Caco-2 (cell line): ENCODE measurements around the gene SPTBN1. TPM values are rescaled to one million over a fixed set of nuclear protein-coding genes. Genes with fewer than 3 reads are reported as not detected.
"Not testable (repeated sequence)": the region's sequence is repeated elsewhere in the genome, so short reads cannot be mapped to it uniquely, and the experiment has no call there.

ENCODE experiments used
- BruUV-seq: library from RNA; stranded (reverse); fragments of 400-500 nt; replicated peaks from 2 replicates; lab custom pipeline; 2021; lab: Mats Ljungman, UMichigan
- CTCF ChIA-PET: fragments of 300-600 bp; sonication (Branson Sonifier 250); formaldehyde crosslinking; loops from one replicate; lab custom pipeline; 2022; ENCODE audit warnings: antibody characterized with exemption; lab: Charles Lee
- POLR2A ChIA-PET: fragments of 300-600 bp; sonication (Branson Sonifier 250); formaldehyde crosslinking; loops from one replicate; lab custom pipeline; 2022; ENCODE audit warnings: antibody characterized with exemption; lab: Charles Lee
- DNase-seq, 2 experiments: peaks; one replicate each; pipeline versions ENCODE4 v3.0.0 to v3.0.0-alpha.2; 2020 to 2022
- H3K27me3 ChIP-seq: replicated peaks from 2 replicates; pipeline ENCODE4 v1.6.0; 2011; ENCODE audit warnings: low read length; ENCODE audit not compliant: control insufficient read depth, insufficient read depth
- H3K36me3 ChIP-seq: 2 replicates; pipeline ENCODE4 v1.5.1; 2011; ENCODE audit warnings: low read length; ENCODE audit not compliant: control insufficient read depth, insufficient read depth
- H3K4me1 ChIP-seq: fragments of 250-450 bp; sonication (Bioruptor Pico); 2 replicates; pipeline ENCODE4 v1.5.1; 2020; ENCODE audit warnings: mild to moderate bottlenecking
- H3K4me3 ChIP-seq: 2 replicates; pipeline ENCODE4 v1.5.1; 2011; ENCODE audit warnings: low read depth, mild to moderate bottlenecking, control low read depth, low read length
- H3K9me3 ChIP-seq: fragments of 250-450 bp; sonication (Bioruptor Pico); 2 replicates; pipeline ENCODE4 v1.5.1; 2020; ENCODE audit warnings: mild to moderate bottlenecking, moderate library complexity
- H3K27ac Mint-ChIP-seq: one replicate; pipeline ENCODE4 v1.8.0; 2022; ENCODE audit warnings: mixed read lengths; ENCODE audit not compliant: unreplicated experiment
- H3K27me3 Mint-ChIP-seq: one replicate; pipeline ENCODE4 v1.8.0; 2022; ENCODE audit warnings: mixed read lengths; ENCODE audit not compliant: insufficient read depth, unreplicated experiment
- H3K36me3 Mint-ChIP-seq: one replicate; pipeline ENCODE4 v1.8.0; 2022; ENCODE audit warnings: mild to moderate bottlenecking, mixed read lengths; ENCODE audit not compliant: insufficient read depth, unreplicated experiment
- H3K4me1 Mint-ChIP-seq: one replicate; pipeline ENCODE4 v1.8.0; 2022; ENCODE audit warnings: low read depth, mixed read lengths; ENCODE audit not compliant: unreplicated experiment
- H3K4me3 Mint-ChIP-seq: one replicate; pipeline ENCODE4 v1.8.0; 2022; ENCODE audit warnings: mild to moderate bottlenecking, moderate library complexity, mixed read lengths; ENCODE audit not compliant: unreplicated experiment
- H3K9me3 Mint-ChIP-seq: one replicate; pipeline ENCODE4 v1.8.0; 2022; ENCODE audit warnings: mixed read lengths; ENCODE audit not compliant: unreplicated experiment
- intact Hi-C: fragments of 100-400 bp; cut with micrococcal nuclease; formaldehyde crosslinking; loops from one replicate; pipeline ENCODE4 v1.10.0; 2022; ENCODE audit not compliant: unreplicated experiment
- total RNA-seq: library from RNA; stranded (reverse); gene quantifications from 2 replicates; pipeline ENCODE4 v1.2.3, GENCODE V29; 2022
- TF ChIP-seq, protein P1 (sequence below), 2 experiments: fragments of 200-600 bp in 1 of 2; IDR thresholded peaks; 1 replicate in 1 of 2; 2 replicates in 1 of 2; pipeline versions ENCODE4 v1.5.1 to v1.8.0; 2011 to 2022; ENCODE audit warnings: antibody characterized with exemption in 1 of 2, control low read depth in 1 of 2, inconsistent platforms in 1 of 2, low read depth in 1 of 2, low read length in 1 of 2, mild to moderate bottlenecking in 1 of 2, moderate library complexity in 1 of 2; ENCODE audit not compliant: insufficient read depth in 1 of 2, severe bottlenecking in 1 of 2, unreplicated experiment in 1 of 2

The SPTBN1 gene
- total RNA-seq, 1 experiment from 2014 or later: 361 TPM

GRCh38 chr2:54508541-54508940 lies 52.4 kb downstream of the SPTBN1 start:
- no TSS peak for BruUV-seq
- Mint-ChIP-seq H3K9me3 (no peaks in the 10 kb centered on the region), H3K4me1 (no peaks in the 10 kb centered on the region), H3K4me3 (no peak overlapping the region), H3K27ac (no peak overlapping the region), H3K27me3 (no peaks in the 10 kb centered on the region), H3K36me3 (no peaks in the 10 kb centered on the region)
- intact Hi-C loops: no loop called here
- DNase-seq: no peak
- no peaks in the 10 kb centered on the region; the same call in none of the 2 replicates for H3K9me3 ChIP-seq
- TF ChIP-seq, protein P1, sequence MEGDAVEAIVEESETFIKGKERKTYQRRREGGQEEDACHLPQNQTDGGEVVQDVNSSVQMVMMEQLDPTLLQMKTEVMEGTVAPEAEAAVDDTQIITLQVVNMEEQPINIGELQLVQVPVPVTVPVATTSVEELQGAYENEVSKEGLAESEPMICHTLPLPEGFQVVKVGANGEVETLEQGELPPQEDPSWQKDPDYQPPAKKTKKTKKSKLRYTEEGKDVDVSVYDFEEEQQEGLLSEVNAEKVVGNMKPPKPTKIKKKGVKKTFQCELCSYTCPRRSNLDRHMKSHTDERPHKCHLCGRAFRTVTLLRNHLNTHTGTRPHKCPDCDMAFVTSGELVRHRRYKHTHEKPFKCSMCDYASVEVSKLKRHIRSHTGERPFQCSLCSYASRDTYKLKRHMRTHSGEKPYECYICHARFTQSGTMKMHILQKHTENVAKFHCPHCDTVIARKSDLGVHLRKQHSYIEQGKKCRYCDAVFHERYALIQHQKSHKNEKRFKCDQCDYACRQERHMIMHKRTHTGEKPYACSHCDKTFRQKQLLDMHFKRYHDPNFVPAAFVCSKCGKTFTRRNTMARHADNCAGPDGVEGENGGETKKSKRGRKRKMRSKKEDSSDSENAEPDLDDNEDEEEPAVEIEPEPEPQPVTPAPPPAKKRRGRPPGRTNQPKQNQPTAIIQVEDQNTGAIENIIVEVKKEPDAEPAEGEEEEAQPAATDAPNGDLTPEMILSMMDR (IDR thresholded peaks at IDR 0.05; ENCODE audit: insufficient read depth in 1 of 2, low read depth in 1 of 2, low read length in 1 of 2, severe bottlenecking in 1 of 2, unreplicated experiment in 1 of 2): no peak
- H3K36me3 ChIP-seq: no peaks in the 10 kb centered on the region
- H3K4me1 ChIP-seq: peaks cover 5% of the 10 kb centered on the region; the same call in 1 of the 2 replicates
- H3K4me3 ChIP-seq: no peak overlapping the region
- CTCF ChIA-PET: no interaction called here
- no peaks in the 10 kb centered on the region for H3K27me3 ChIP-seq
- POLR2A ChIA-PET: interaction anchor here (0.6 kb wide), 1 partner anchor 197 kb away, joined by 7 read pairs; no protein-coding TSS in a partner anchor

- H3K27me3 ChIP-seq, H3K9me3 ChIP-seq, H3K27me3 Mint-ChIP-seq, H3K36me3 Mint-ChIP-seq, H3K4me3 ChIP-seq, H3K27ac Mint-ChIP-seq, POLR2A ChIA-PET, DNase-seq, H3K4me1 Mint-ChIP-seq, H3K36me3 ChIP-seq, BruUV-seq, intact Hi-C loops, H3K4me3 Mint-ChIP-seq, CTCF ChIA-PET, H3K9me3 Mint-ChIP-seq, H3K4me1 ChIP-seq: not testable (repeated sequence)
Measured at GRCh38 chr2:54509043-54509442, 52.9 kb downstream of the SPTBN1 start.

DNA sequence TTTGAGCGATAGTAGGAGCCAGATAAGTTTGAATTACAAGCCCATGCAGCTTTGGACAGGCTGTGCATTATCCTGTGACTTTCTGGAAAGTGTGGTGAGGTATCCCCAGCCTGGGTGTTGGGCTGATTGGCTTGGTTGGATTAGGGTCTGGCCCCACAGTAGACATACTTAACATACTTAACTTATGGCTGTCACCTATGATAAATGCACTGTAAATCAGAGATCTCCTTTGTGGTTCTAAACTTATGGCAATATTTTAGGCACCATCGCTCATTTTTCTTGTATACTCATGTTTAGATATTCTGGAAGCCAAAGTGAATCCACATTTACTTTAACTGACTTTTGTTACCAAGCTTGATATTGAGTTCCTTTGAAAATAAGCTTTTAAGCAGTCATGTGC lies 54.8 kb downstream of the SPTBN1 start:
- no peak overlapping the region for H3K27ac Mint-ChIP-seq
- no peaks in the 10 kb centered on the region for H3K36me3 Mint-ChIP-seq
- H3K36me3 ChIP-seq: no peaks in the 10 kb centered on the region
- no peaks in the 10 kb centered on the region for H3K27me3 ChIP-seq
- no peaks in the 10 kb centered on the region for H3K27me3 Mint-ChIP-seq
- intact Hi-C loops: no loop called here
- no peak overlapping the region for H3K4me3 ChIP-seq
- H3K9me3 Mint-ChIP-seq: no peaks in the 10 kb centered on the region
- no TSS peak for BruUV-seq
- no peaks in the 10 kb centered on the region for H3K4me1 Mint-ChIP-seq
- ChIA-PET CTCF (interaction anchor here (0.8 kb wide), 1 partner anchor 334 kb away, joined by 3 read pairs; no protein-coding TSS in a partner anchor), POLR2A (no interaction called here)
- no peak for DNase-seq
- no peak overlapping the region for H3K4me3 Mint-ChIP-seq
- peaks cover 5% of the 10 kb centered on the region; the same call in 1 of the 2 replicates for H3K4me1 ChIP-seq
- H3K9me3 ChIP-seq: no peaks in the 10 kb centered on the region; the same call in none of the 2 replicates
- TF ChIP-seq, protein P1 (IDR thresholded peaks at IDR 0.05; ENCODE audit: insufficient read depth in 1 of 2, low read depth in 1 of 2, low read length in 1 of 2, severe bottlenecking in 1 of 2, unreplicated experiment in 1 of 2): no peak
